HCT116 (cell line): Measurements from ENCODE around the gene GARIN5B. TPM values are rescaled to one million over a fixed set of nuclear protein-coding genes. Genes with fewer than 3 reads are reported as not detected.

Experiments
- ATAC-seq: fragments of 200-7000 bp; cut with Tn5 transposase; 2 replicates; pipeline ENCODE4 v1.9.1; 2020; ENCODE audit warnings: mild to moderate bottlenecking, moderate library complexity
- BruUV-seq: library from RNA; stranded (reverse); fragments of 400-500 nt; replicated peaks from 2 replicates; lab custom pipeline; 2021; lab: Mats Ljungman, UMichigan
- CTCF ChIA-PET: fragments of 300-600 bp; sonication (Branson Sonifier 250); formaldehyde crosslinking; loops from one replicate; lab custom pipeline; 2021; ENCODE audit warnings: antibody characterized with exemption; lab: Charles Lee
- POLR2A ChIA-PET: fragments of 300-600, 350-600 bp; sonication (Branson Sonifier 250); formaldehyde crosslinking; loops from one replicate; lab custom pipeline; 2021; ENCODE audit warnings: antibody characterized with exemption; lab: Charles Lee
- RAD21 ChIA-PET, 2 experiments: fragments of 300-600 bp; sonication (Branson Sonifier 250); formaldehyde crosslinking; loops; one replicate each; lab custom pipeline; 2023; ENCODE audit warnings: low total read pairs in 2 of 2; ENCODE audit not compliant: uncharacterized antibody in 2 of 2, unreplicated experiment in 2 of 2, low non-redundant PET in 1 of 2; lab: Charles Lee
- DNase-seq: peaks from one replicate; pipeline ENCODE4 v3.0.0-alpha.2; 2010; ENCODE audit warnings: low read depth, low spot score
- H2AFZ ChIP-seq: fragments of 200-600 bp; shearing (Covaris generic), sonication (generic); 2 replicates; pipeline ENCODE4 v1.6.1; 2017; ENCODE audit warnings: low read depth, mixed run types, mixed read lengths, antibody characterized with exemption, low read length; ENCODE audit not compliant: poor library complexity, severe bottlenecking
- H3K27ac ChIP-seq: 2 replicates; pipeline ENCODE4 v1.5.1; 2012; ENCODE audit warnings: low read depth, low read length
- H3K27me3 ChIP-seq: fragments of 200-600 bp; sonication (generic); 2 replicates; pipeline ENCODE4 v1.6.1; 2016; ENCODE audit warnings: mixed run types, low read length, mixed read lengths; ENCODE audit not compliant: insufficient read depth
- H3K36me3 ChIP-seq, 2 experiments: fragments of 200-500 bp in 1 of 2; fragments of 200-600 bp in 1 of 2; sonication (Bioruptor generic) in 1 of 2; sonication (generic) in 1 of 2; 2 replicates each; pipeline versions ENCODE4 v1.5.1 to v1.6.1; 2014 to 2016; ENCODE audit warnings: low read length in 2 of 2, inconsistent platforms in 1 of 2, mixed read lengths in 1 of 2, mixed run types in 1 of 2; ENCODE audit not compliant: insufficient read depth in 2 of 2, control insufficient read depth in 1 of 2
- H3K4me1 ChIP-seq, 2 experiments: fragments of 200-600 bp in 1 of 2; sonication (generic) in 1 of 2; 2 replicates each; pipeline versions ENCODE4 v1.5.1 to v1.6.1; 2012 to 2017; ENCODE audit warnings: low read length in 2 of 2, inconsistent platforms in 1 of 2, mild to moderate bottlenecking in 1 of 2, mixed read lengths in 1 of 2, mixed run types in 1 of 2, moderate library complexity in 1 of 2; ENCODE audit not compliant: insufficient read depth in 2 of 2, control insufficient read depth in 1 of 2
- H3K4me2 ChIP-seq: fragments of 200-600 bp; sonication (generic); 2 replicates; pipeline ENCODE4 v1.6.1; 2017; ENCODE audit warnings: mixed run types, low read length, mixed read lengths
- H3K4me3 ChIP-seq, 2 experiments: fragments of 200-600 bp in 1 of 2; sonication (generic) in 1 of 2; replicated peaks in 1 of 2; 2 replicates each; pipeline ENCODE4 v1.5.1; 2011 to 2016; ENCODE audit warnings: low read length in 2 of 2, control low read depth in 1 of 2, low read depth in 1 of 2, mild to moderate bottlenecking in 1 of 2, mixed read lengths in 1 of 2, mixed run types in 1 of 2
- H3K79me2 ChIP-seq: fragments of 200-600 bp; sonication (generic); 2 replicates; pipeline ENCODE4 v1.6.1; 2017; ENCODE audit warnings: mild to moderate bottlenecking, mixed run types, low read length, moderate library complexity, mixed read lengths; ENCODE audit not compliant: insufficient read depth
- H3K9ac ChIP-seq: fragments of 200-600 bp; sonication (generic); 2 replicates; pipeline ENCODE4 v1.6.1; 2016; ENCODE audit warnings: low read length, mixed read lengths
- H3K9me2 ChIP-seq: fragments of 200-600 bp; sonication (generic), shearing (Covaris generic); 2 replicates; pipeline ENCODE4 v1.6.1; 2017; ENCODE audit warnings: mixed run types, mild to moderate bottlenecking, moderate library complexity; ENCODE audit not compliant: insufficient read depth
- H3K9me3 ChIP-seq, 2 experiments: fragments of 200-500 bp in 1 of 2; fragments of 200-600 bp in 1 of 2; sonication (Bioruptor generic) in 1 of 2; sonication (generic) in 1 of 2; 2 replicates each; pipeline ENCODE4 v1.6.1; 2014 to 2017; ENCODE audit warnings: low read length in 2 of 2, mixed read lengths in 2 of 2, inconsistent platforms in 1 of 2, low read depth in 1 of 2, mild to moderate bottlenecking in 1 of 2, mixed run types in 1 of 2, moderate library complexity in 1 of 2; ENCODE audit not compliant: control insufficient read depth in 1 of 2, insufficient read depth in 1 of 2
- H4K20me1 ChIP-seq: fragments of 200-600 bp; sonication (generic), shearing (Covaris generic); 2 replicates; pipeline ENCODE4 v1.6.1; 2017; ENCODE audit warnings: mixed run types, mild to moderate bottlenecking, moderate library complexity; ENCODE audit not compliant: insufficient read depth
- CEBPB ChIP-seq: IDR thresholded peaks from 2 replicates; pipeline ENCODE4 v1.6.1; 2012; ENCODE audit warnings: low read depth
- EGR1 ChIP-seq: IDR thresholded peaks from 2 replicates; pipeline ENCODE4 v1.6.1; 2012; ENCODE audit warnings: low read depth
- ELF1 ChIP-seq: IDR thresholded peaks from 2 replicates; pipeline ENCODE4 v1.6.1; 2012; ENCODE audit warnings: low read depth, borderline replicate concordance
- EZH2 ChIP-seq: fragments of 200-600 bp; sonication (generic); IDR thresholded peaks from 2 replicates; pipeline ENCODE4 v1.6.1; 2017; ENCODE audit warnings: antibody characterized with exemption, mixed run types
- EZH2phosphoT487 ChIP-seq: fragments of 200-600 bp; IDR thresholded peaks from 2 replicates; pipeline ENCODE4 v1.6.1; 2018; ENCODE audit warnings: antibody characterized with exemption, borderline replicate concordance
- FOSL1 ChIP-seq: IDR thresholded peaks from 2 replicates; pipeline ENCODE4 v1.6.1; 2012; ENCODE audit warnings: low read depth
- JUND ChIP-seq: IDR thresholded peaks from 2 replicates; pipeline ENCODE4 v1.6.1; 2012
- POLR2A ChIP-seq: IDR thresholded peaks from 2 replicates; pipeline ENCODE4 v1.7.0; 2011; ENCODE audit warnings: borderline replicate concordance; ENCODE audit not compliant: insufficient read depth, insufficient read length; ENCODE audit errors: extremely low read depth
- RAD21 ChIP-seq: IDR thresholded peaks from 2 replicates; pipeline ENCODE4 v1.6.1; 2012; ENCODE audit warnings: low read depth, mild to moderate bottlenecking
- SIN3A ChIP-seq: IDR thresholded peaks from 2 replicates; pipeline ENCODE4 v1.6.1; 2012; ENCODE audit warnings: low read depth
- SP1 ChIP-seq: IDR thresholded peaks from 2 replicates; pipeline ENCODE4 v1.6.1; 2012; ENCODE audit warnings: low read depth
- SRF ChIP-seq: IDR thresholded peaks from 2 replicates; pipeline ENCODE4 v1.6.1; 2012; ENCODE audit warnings: low read depth
- TCF7L2 ChIP-seq: IDR thresholded peaks from 2 replicates; pipeline ENCODE4 v1.7.0; 2011; ENCODE audit warnings: borderline replicate concordance, inconsistent platforms; ENCODE audit not compliant: insufficient read depth, insufficient read length; ENCODE audit errors: extremely low read depth
- YY1 ChIP-seq: IDR thresholded peaks from 2 replicates; pipeline ENCODE4 v1.6.1; 2011; ENCODE audit warnings: low read length, low read depth, moderate library complexity, mild to moderate bottlenecking; ENCODE audit not compliant: insufficient replicate concordance; ENCODE audit errors: extremely low read depth
- ZFX ChIP-seq: fragments of 450-650 bp; IDR thresholded peaks from 2 replicates; pipeline ENCODE4 v1.6.1; 2017
- ZNF274 ChIP-seq: fragments of 200-500 bp; sonication (Bioruptor generic); IDR thresholded peaks from 2 replicates; pipeline ENCODE4 v1.6.1; 2014; ENCODE audit warnings: mild to moderate bottlenecking, low read depth, low read length, inconsistent platforms
- intact Hi-C: fragments of 100-400 bp; cut with micrococcal nuclease; formaldehyde crosslinking; loops from 2 replicates; pipeline ENCODE4 v1.10.0; 2022
- total RNA-seq: library from RNA; stranded (reverse); gene quantifications from one replicate; pipeline ENCODE4 v1.2.1, GENCODE V29; 2021; ENCODE audit not compliant: unreplicated experiment
- TF ChIP-seq, protein P1 (sequence below): IDR thresholded peaks from 2 replicates; pipeline ENCODE4 v1.6.1; 2011; ENCODE audit warnings: mild to moderate bottlenecking, low read length, moderate library complexity; ENCODE audit not compliant: insufficient replicate concordance; ENCODE audit errors: extremely low read depth
- TF ChIP-seq, protein P2 (sequence below): IDR thresholded peaks from 2 replicates; pipeline ENCODE4 v1.6.1; 2012; ENCODE audit warnings: low read depth
- TF ChIP-seq, protein P3 (sequence below), 3 experiments: fragments of 200-600 bp in 1 of 3; sonication (generic) in 1 of 3; IDR thresholded peaks in 2 of 3; conservative IDR thresholded peaks in 1 of 3; 2 replicates each; pipeline ENCODE4 v1.5.1; 2012 to 2017; ENCODE audit warnings: low read depth in 2 of 3, low read length in 2 of 3, antibody characterized with exemption in 1 of 3, borderline replicate concordance in 1 of 3, control low read depth in 1 of 3, mild to moderate bottlenecking in 1 of 3, mixed read lengths in 1 of 3, mixed run types in 1 of 3, moderate library complexity in 1 of 3; ENCODE audit not compliant: insufficient read depth in 1 of 3
- TF ChIP-seq, protein P4 (sequence below): IDR thresholded peaks from 2 replicates; pipeline ENCODE4 v1.6.1; 2012

Gene GARIN5B
- total RNA-seq, 1 experiment from 2014 or later: not detected

DNA sequence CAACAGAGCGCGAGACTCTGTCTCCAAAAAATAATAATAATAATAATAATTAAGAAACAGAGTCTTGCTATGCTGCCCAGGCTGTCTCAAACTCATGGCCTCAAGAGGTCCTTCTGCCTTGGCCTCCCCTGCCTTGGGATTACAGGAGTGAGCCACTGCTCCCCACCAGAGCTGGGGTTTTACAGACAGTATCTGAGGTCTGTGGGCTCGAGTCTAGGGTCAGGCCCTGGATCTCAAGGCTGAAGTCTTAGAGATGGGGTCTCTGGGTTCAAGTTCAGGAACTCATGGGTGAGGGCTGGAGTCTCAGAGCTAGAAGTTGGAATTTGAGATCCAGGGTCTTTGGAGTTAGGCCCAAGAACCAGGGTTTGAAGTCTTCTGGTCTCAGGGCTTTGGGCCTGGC lies 3.7 kb upstream of the GARIN5B start:
- no peak overlapping the region for H3K4me3 ChIP-seq
- H3K27ac ChIP-seq: no peak overlapping the region
- DNase-seq (no peak), ATAC-seq (no peak)
- no peaks in the 10 kb centered on the region for H4K20me1 ChIP-seq
- no peaks in the 10 kb centered on the region for H3K79me2 ChIP-seq
- ChIA-PET CTCF (no interaction called here), POLR2A (no interaction called here), RAD21 (no interaction called here)
- H3K4me1 ChIP-seq: peaks cover 3 to 17% of the 10 kb centered on the region in 2 experiments; a peak in 3 of 4 replicates
- no peak for TF ChIP-seq YY1
- TF ChIP-seq ZNF274: no peak
- TF ChIP-seq, protein P1, sequence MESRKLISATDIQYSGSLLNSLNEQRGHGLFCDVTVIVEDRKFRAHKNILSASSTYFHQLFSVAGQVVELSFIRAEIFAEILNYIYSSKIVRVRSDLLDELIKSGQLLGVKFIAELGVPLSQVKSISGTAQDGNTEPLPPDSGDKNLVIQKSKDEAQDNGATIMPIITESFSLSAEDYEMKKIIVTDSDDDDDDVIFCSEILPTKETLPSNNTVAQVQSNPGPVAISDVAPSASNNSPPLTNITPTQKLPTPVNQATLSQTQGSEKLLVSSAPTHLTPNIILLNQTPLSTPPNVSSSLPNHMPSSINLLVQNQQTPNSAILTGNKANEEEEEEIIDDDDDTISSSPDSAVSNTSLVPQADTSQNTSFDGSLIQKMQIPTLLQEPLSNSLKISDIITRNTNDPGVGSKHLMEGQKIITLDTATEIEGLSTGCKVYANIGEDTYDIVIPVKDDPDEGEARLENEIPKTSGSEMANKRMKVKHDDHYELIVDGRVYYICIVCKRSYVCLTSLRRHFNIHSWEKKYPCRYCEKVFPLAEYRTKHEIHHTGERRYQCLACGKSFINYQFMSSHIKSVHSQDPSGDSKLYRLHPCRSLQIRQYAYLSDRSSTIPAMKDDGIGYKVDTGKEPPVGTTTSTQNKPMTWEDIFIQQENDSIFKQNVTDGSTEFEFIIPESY: no peak
- no peak for TF ChIP-seq ZFX
- no peak for TF ChIP-seq RAD21
- no peak for TF ChIP-seq CEBPB
- TF ChIP-seq SRF: no peak
- TF ChIP-seq, protein P2, sequence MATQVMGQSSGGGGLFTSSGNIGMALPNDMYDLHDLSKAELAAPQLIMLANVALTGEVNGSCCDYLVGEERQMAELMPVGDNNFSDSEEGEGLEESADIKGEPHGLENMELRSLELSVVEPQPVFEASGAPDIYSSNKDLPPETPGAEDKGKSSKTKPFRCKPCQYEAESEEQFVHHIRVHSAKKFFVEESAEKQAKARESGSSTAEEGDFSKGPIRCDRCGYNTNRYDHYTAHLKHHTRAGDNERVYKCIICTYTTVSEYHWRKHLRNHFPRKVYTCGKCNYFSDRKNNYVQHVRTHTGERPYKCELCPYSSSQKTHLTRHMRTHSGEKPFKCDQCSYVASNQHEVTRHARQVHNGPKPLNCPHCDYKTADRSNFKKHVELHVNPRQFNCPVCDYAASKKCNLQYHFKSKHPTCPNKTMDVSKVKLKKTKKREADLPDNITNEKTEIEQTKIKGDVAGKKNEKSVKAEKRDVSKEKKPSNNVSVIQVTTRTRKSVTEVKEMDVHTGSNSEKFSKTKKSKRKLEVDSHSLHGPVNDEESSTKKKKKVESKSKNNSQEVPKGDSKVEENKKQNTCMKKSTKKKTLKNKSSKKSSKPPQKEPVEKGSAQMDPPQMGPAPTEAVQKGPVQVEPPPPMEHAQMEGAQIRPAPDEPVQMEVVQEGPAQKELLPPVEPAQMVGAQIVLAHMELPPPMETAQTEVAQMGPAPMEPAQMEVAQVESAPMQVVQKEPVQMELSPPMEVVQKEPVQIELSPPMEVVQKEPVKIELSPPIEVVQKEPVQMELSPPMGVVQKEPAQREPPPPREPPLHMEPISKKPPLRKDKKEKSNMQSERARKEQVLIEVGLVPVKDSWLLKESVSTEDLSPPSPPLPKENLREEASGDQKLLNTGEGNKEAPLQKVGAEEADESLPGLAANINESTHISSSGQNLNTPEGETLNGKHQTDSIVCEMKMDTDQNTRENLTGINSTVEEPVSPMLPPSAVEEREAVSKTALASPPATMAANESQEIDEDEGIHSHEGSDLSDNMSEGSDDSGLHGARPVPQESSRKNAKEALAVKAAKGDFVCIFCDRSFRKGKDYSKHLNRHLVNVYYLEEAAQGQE: no peak
- TF ChIP-seq, protein P3, sequence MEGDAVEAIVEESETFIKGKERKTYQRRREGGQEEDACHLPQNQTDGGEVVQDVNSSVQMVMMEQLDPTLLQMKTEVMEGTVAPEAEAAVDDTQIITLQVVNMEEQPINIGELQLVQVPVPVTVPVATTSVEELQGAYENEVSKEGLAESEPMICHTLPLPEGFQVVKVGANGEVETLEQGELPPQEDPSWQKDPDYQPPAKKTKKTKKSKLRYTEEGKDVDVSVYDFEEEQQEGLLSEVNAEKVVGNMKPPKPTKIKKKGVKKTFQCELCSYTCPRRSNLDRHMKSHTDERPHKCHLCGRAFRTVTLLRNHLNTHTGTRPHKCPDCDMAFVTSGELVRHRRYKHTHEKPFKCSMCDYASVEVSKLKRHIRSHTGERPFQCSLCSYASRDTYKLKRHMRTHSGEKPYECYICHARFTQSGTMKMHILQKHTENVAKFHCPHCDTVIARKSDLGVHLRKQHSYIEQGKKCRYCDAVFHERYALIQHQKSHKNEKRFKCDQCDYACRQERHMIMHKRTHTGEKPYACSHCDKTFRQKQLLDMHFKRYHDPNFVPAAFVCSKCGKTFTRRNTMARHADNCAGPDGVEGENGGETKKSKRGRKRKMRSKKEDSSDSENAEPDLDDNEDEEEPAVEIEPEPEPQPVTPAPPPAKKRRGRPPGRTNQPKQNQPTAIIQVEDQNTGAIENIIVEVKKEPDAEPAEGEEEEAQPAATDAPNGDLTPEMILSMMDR (IDR thresholded peaks at IDR 0.05 in 2 of 3, conservative IDR thresholded peaks at IDR 0.05 in 1 of 3; ENCODE audit: borderline replicate concordance in 1 of 3, insufficient read depth in 1 of 3, low read depth in 2 of 3, low read length in 2 of 3): no peak
- no peak for TF ChIP-seq JUND
- TF ChIP-seq, protein P4, sequence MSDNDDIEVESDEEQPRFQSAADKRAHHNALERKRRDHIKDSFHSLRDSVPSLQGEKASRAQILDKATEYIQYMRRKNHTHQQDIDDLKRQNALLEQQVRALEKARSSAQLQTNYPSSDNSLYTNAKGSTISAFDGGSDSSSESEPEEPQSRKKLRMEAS: no peak
- no peak for TF ChIP-seq TCF7L2
- no peak for TF ChIP-seq EZH2phosphoT487
- no peak for TF ChIP-seq EGR1
- TF ChIP-seq SIN3A: no peak
- TF ChIP-seq ELF1: no peak
- no peak for TF ChIP-seq FOSL1
- no peak for TF ChIP-seq POLR2A
- no peak for TF ChIP-seq SP1
- no peak for TF ChIP-seq EZH2
- BruUV-seq: no TSS peak
- H3K9me2 ChIP-seq: no peaks in the 10 kb centered on the region
- no peaks in the 10 kb centered on the region for H3K9me3 ChIP-seq
- no peak overlapping the region for H2AFZ ChIP-seq
- no peaks in the 10 kb centered on the region for H3K36me3 ChIP-seq
- H3K4me2 ChIP-seq: no peak overlapping the region
- intact Hi-C loops: no loop called here
- H3K9ac ChIP-seq: no peak overlapping the region
- no peaks in the 10 kb centered on the region for H3K27me3 ChIP-seq
